Gastrocnemius medialis (tissue), 4 donors: Measurements from ENCODE around the gene SMOC2. TPM values are rescaled to one million over a fixed set of nuclear protein-coding genes. Genes with fewer than 3 reads are reported as not detected.

Experiments used
- ATAC-seq, 2 donors: fragments of 150-250 bp; one replicate each; pipeline ENCODE4 v1.9.1; 2016
- DNase-seq, 2 donors: peaks; one replicate each; pipeline ENCODE4 v3.0.0-alpha.2; 2019
- H3K27ac ChIP-seq, 4 donors: fragments of 200-600 bp; sonication (generic); 1 replicate in 1 of 4; 2 replicates in 3 of 4; pipeline ENCODE4 v1.5.1; 2016 to 2018; ENCODE audit warnings: mild to moderate bottlenecking in 2 of 4, moderate library complexity in 1 of 4
- H3K27me3 ChIP-seq, 3 donors: fragments of 200-600 bp; sonication (generic) in 2 of 3; 1 replicate in 1 of 3; 2 replicates in 2 of 3; pipeline versions ENCODE4 v1.5.1 to v1.6.0; 2016 to 2019; ENCODE audit warnings: mild to moderate bottlenecking in 1 of 3, moderate library complexity in 1 of 3
- H3K36me3 ChIP-seq, 2 donors: fragments of 200-600 bp; sonication (generic) in 1 of 2; one replicate each; pipeline ENCODE4 v1.5.1; 2017 to 2018
- H3K4me1 ChIP-seq, 2 donors: fragments of 200-600 bp; sonication (generic) in 1 of 2; one replicate each; pipeline ENCODE4 v1.5.1; 2016 to 2017; ENCODE audit warnings: mild to moderate bottlenecking in 2 of 2
- H3K4me3 ChIP-seq, 4 donors: fragments of 200-600 bp; sonication (generic) in 3 of 4; 1 replicate in 1 of 4; 2 replicates in 3 of 4; pipeline ENCODE4 v1.5.1; 2016 to 2019; ENCODE audit warnings: mild to moderate bottlenecking in 2 of 4
- H3K9me3 ChIP-seq, 3 donors: fragments of 200-600 bp; sonication (generic) in 2 of 3; 1 replicate in 1 of 3; 2 replicates in 2 of 3; pipeline ENCODE4 v1.5.1; 2016 to 2019
- POLR2A ChIP-seq, 2 donors: fragments of 450-650 bp; IDR thresholded peaks; one replicate each; pipeline ENCODE4 v1.6.1; 2017; ENCODE audit warnings: antibody characterized with exemption in 2 of 2, mild to moderate bottlenecking in 2 of 2, moderate library complexity in 2 of 2
- in situ Hi-C, 4 donors: fragments of 200-750 bp; cut with MboI; loops; one replicate each; pipeline versions ENCODE4 v1.15.0 to v1.8.0; 2017; ENCODE audit warnings: low sequenced_read_pairs in 4 of 4
- intact Hi-C: fragments of 100-400 bp; cut with DNase I; formaldehyde crosslinking; loops from one replicate; pipeline ENCODE4 v1.15.1; 2023; ENCODE audit warnings: low total_unique reads
- total RNA-seq, 4 donors: library from RNA; depleted of rRNA; stranded (reverse); fragments of >200 nt; gene quantifications; one replicate each; pipeline versions ENCODE4 v1.1.0 to v1.2.3, GENCODE V29; 2016
- TF ChIP-seq, protein P1 (sequence below), 5 experiments: fragments of 450-650 bp in 3 of 5; fragments of 200-600 bp in 2 of 5; sonication (generic) in 2 of 5; IDR thresholded peaks in 4 of 5; conservative IDR thresholded peaks in 1 of 5; 1 replicate in 4 of 5; 2 replicates in 1 of 5; pipeline ENCODE4 v1.5.1; 2016 to 2019; ENCODE audit warnings: antibody characterized with exemption in 5 of 5, mild to moderate bottlenecking in 3 of 5, moderate library complexity in 3 of 5

SMOC2 gene
- total RNA-seq, 4 donors from 2014 or later = 7.2 to 34.4 (median 16.5) TPM

- Histone ChIP-seq H3K27me3 (no peaks in the 10 kb centered on the region), H3K27ac (no peak overlapping the region), H3K4me3 (no peak overlapping the region), H3K9me3 (no peaks in the 10 kb centered on the region), H3K36me3 (no peaks in the 10 kb centered on the region), H3K4me1 (no peaks in the 10 kb centered on the region)
- intact Hi-C loops = no loop called here
- DNase-seq (no peak), ATAC-seq (no peak)
- in situ Hi-C loops = no loop called here
- TF ChIP-seq POLR2A (IDR thresholded peaks at IDR 0.05) = no peak
- TF ChIP-seq, protein P1, sequence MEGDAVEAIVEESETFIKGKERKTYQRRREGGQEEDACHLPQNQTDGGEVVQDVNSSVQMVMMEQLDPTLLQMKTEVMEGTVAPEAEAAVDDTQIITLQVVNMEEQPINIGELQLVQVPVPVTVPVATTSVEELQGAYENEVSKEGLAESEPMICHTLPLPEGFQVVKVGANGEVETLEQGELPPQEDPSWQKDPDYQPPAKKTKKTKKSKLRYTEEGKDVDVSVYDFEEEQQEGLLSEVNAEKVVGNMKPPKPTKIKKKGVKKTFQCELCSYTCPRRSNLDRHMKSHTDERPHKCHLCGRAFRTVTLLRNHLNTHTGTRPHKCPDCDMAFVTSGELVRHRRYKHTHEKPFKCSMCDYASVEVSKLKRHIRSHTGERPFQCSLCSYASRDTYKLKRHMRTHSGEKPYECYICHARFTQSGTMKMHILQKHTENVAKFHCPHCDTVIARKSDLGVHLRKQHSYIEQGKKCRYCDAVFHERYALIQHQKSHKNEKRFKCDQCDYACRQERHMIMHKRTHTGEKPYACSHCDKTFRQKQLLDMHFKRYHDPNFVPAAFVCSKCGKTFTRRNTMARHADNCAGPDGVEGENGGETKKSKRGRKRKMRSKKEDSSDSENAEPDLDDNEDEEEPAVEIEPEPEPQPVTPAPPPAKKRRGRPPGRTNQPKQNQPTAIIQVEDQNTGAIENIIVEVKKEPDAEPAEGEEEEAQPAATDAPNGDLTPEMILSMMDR (IDR thresholded peaks at IDR 0.05 in 4 of 5, conservative IDR thresholded peaks at IDR 0.05 in 1 of 5) = no peak
These were observed 118.7 kb downstream of the SMOC2 start for GRCh38 chr6:168559574-168560098.

GRCh38 chr6:168560126-168560525 lies 119.1 kb downstream of the SMOC2 start:
- no peak overlapping the region for H3K27ac ChIP-seq
- H3K4me1 ChIP-seq = no peaks in the 10 kb centered on the region
- TF ChIP-seq, protein P1 (IDR thresholded peaks at IDR 0.05 in 4 of 5, conservative IDR thresholded peaks at IDR 0.05 in 1 of 5) = no peak
- TF ChIP-seq POLR2A (IDR thresholded peaks at IDR 0.05) = no peak
- H3K36me3 ChIP-seq = no peaks in the 10 kb centered on the region
- H3K9me3 ChIP-seq = no peaks in the 10 kb centered on the region
- H3K27me3 ChIP-seq = no peaks in the 10 kb centered on the region
- no peak overlapping the region for H3K4me3 ChIP-seq
- intact Hi-C loops (no loop called here), in situ Hi-C loops (no loop called here)
- ATAC-seq (no peak), DNase-seq (no peak)

GRCh38 chr6:168562576-168563151 lies 121.7 kb downstream of the SMOC2 start:
- TF ChIP-seq, protein P1 (IDR thresholded peaks at IDR 0.05 in 4 of 5, conservative IDR thresholded peaks at IDR 0.05 in 1 of 5) = no peak
- no peak for TF ChIP-seq POLR2A (IDR thresholded peaks at IDR 0.05)
- Histone ChIP-seq H3K4me3 (no peak overlapping the region), H3K27ac (no peak overlapping the region), H3K36me3 (no peaks in the 10 kb centered on the region), H3K4me1 (no peaks in the 10 kb centered on the region), H3K9me3 (no peaks in the 10 kb centered on the region), H3K27me3 (no peaks in the 10 kb centered on the region)
- DNase-seq = no peak
- ATAC-seq = no peak
- intact Hi-C loops = no loop called here
- in situ Hi-C loops = no loop called here

DNA sequence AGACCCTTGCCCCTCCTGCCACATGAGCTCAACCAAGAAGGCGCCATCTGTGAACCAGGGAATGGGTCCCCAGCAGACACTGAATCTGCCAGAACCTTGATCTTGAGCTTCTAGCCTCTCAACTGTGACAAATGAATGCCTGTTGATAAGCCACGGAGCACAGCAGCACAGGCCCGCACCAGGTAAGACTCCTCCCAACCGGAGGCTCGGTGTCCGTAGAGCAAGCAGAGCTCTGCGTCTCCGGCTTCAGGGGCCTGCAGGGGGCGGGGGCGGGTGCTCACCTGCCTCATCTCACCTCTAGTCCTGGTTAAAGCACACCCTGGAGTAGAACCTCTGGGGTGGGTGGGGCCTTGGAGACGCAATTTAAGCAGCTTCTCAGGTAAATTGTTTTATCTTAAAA lies 122.7 kb downstream of the SMOC2 start:
- H3K4me3 ChIP-seq = no peak overlapping the region
- ATAC-seq (no peak), DNase-seq (no peak)
- no peaks in the 10 kb centered on the region for H3K27me3 ChIP-seq
- H3K9me3 ChIP-seq = no peaks in the 10 kb centered on the region
- in situ Hi-C loops (no loop called here), intact Hi-C loops (no loop called here)
- no peaks in the 10 kb centered on the region for H3K4me1 ChIP-seq
- H3K27ac ChIP-seq = no peak overlapping the region
- no peaks in the 10 kb centered on the region for H3K36me3 ChIP-seq
- no peak for TF ChIP-seq POLR2A (IDR thresholded peaks at IDR 0.05)
- TF ChIP-seq, protein P1 (IDR thresholded peaks at IDR 0.05 in 4 of 5, conservative IDR thresholded peaks at IDR 0.05 in 1 of 5) = no peak

- H3K9me3 ChIP-seq = no peaks in the 10 kb centered on the region
- H3K27me3 ChIP-seq = peaks cover 0 to 4% (median 0%) of the 10 kb centered on the region in 3 donors
- no peak overlapping the region for H3K4me3 ChIP-seq
- no peak for ATAC-seq
- TF ChIP-seq, protein P1 (IDR thresholded peaks at IDR 0.05 in 4 of 5, conservative IDR thresholded peaks at IDR 0.05 in 1 of 5) = no peak
- TF ChIP-seq POLR2A (IDR thresholded peaks at IDR 0.05) = no peak
- no peaks in the 10 kb centered on the region for H3K36me3 ChIP-seq
- no peak for DNase-seq
- in situ Hi-C loops (no loop called here), intact Hi-C loops (no loop called here)
- no peak overlapping the region for H3K27ac ChIP-seq
- H3K4me1 ChIP-seq = no peaks in the 10 kb centered on the region
These were observed 124.1 kb downstream of the SMOC2 start for GRCh38 chr6:168565112-168565511.
